Esophagus muscularis mucosa (tissue), 4 donors: Measurements from ENCODE around the gene FHL1. TPM values are rescaled to one million over a fixed set of nuclear protein-coding genes. Genes with fewer than 3 reads are reported as not detected.

ENCODE experiments used
- DNase-seq: peaks from one replicate; pipeline ENCODE4 v3.0.0-alpha.2; 2017; ENCODE audit errors: extremely low spot score
- H3K27ac ChIP-seq, 4 donors: fragments of 200-600 bp; sonication (generic); replicated peaks in 1 of 4; 1 replicate in 3 of 4; 2 replicates in 1 of 4; pipeline ENCODE4 v1.5.1; 2016 to 2019; ENCODE audit warnings: mild to moderate bottlenecking in 1 of 4
- H3K27me3 ChIP-seq, 4 donors: fragments of 200-600 bp; sonication (generic); one replicate each; pipeline versions ENCODE4 v1.5.1 to v1.6.0; 2016 to 2019
- H3K36me3 ChIP-seq, 4 donors: fragments of 200-600 bp; sonication (generic); one replicate each; pipeline ENCODE4 v1.5.1; 2016 to 2019
- H3K4me1 ChIP-seq, 4 donors: fragments of 200-600 bp; sonication (generic); one replicate each; pipeline ENCODE4 v1.5.1; 2016 to 2019
- H3K4me3 ChIP-seq, 4 donors: fragments of 200-600 bp; sonication (generic); 1 replicate in 2 of 4; 2 replicates in 2 of 4; pipeline ENCODE4 v1.5.1; 2016 to 2019; ENCODE audit warnings: mild to moderate bottlenecking in 4 of 4, moderate library complexity in 1 of 4
- H3K9me3 ChIP-seq, 4 donors: fragments of 200-600 bp; sonication (generic); 1 replicate in 3 of 4; 2 replicates in 1 of 4; pipeline ENCODE4 v1.5.1; 2016 to 2019
- EP300 ChIP-seq: sonication (generic); formaldehyde crosslinking; IDR thresholded peaks from one replicate; pipeline ENCODE4 v1.6.1; 2017; ENCODE audit warnings: antibody characterized with exemption
- POLR2A ChIP-seq: fragments of 450-650 bp; IDR thresholded peaks from one replicate; pipeline ENCODE4 v1.6.1; 2017; ENCODE audit warnings: antibody characterized with exemption, moderate library complexity, mild to moderate bottlenecking, low read depth
- POLR2AphosphoS5 ChIP-seq, 2 donors: sonication (generic); formaldehyde crosslinking; IDR thresholded peaks; one replicate each; pipeline ENCODE4 v1.6.1; 2017; ENCODE audit warnings: antibody characterized with exemption in 2 of 2
- WGBS: methylation state at CpG from one replicate; pipeline ENCODE4 v1.1.5; 2018; 5-methylcytosine and 5-hydroxymethylcytosine counted together
- intact Hi-C: fragments of 100-400 bp; cut with DNase I; formaldehyde crosslinking; loops from one replicate; pipeline ENCODE4 v1.15.1; 2023
- total RNA-seq, 4 donors: library from RNA; depleted of rRNA; stranded (reverse); fragments of >200 nt; gene quantifications; one replicate each; pipeline versions ENCODE4 v1.1.0 to v1.2.1, GENCODE V29; 2016
- TF ChIP-seq, protein P1 (sequence below), 3 experiments: fragments of 200-600 bp in 2 of 3; fragments of 450-650 bp in 1 of 3; sonication (generic) in 2 of 3; IDR thresholded peaks; one replicate each; pipeline ENCODE4 v1.5.1; 2017 to 2019; ENCODE audit warnings: antibody characterized with exemption in 3 of 3, mild to moderate bottlenecking in 2 of 3, moderate library complexity in 1 of 3

Gene FHL1
- total RNA-seq, 4 donors from 2014 or later, result 2,189 to 3,092 (median 2,823) TPM

DNA sequence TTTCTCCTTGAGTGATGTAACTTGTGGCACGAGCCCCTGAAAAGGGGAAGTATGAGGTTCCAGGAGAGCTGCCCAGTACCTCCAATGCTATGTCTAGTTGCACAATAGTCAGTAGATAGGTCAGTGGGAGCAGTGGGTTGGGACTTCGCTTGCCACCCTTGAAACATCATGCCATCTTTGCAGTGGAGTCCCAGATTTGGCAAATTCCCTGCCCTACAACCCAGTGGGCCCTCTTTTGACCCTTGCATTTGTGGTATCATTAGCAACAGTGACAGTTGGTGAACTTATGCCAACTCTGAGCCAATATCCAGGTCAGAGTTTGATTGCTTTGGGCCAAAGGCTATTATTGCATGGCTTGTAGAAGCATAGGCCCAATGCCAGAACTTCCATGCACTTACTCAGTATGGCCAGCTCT lies 12.3 kb downstream of the FHL1 start:
- Histone ChIP-seq H3K27ac (peak overlapping the region; percentile 94 to 99 (median 98)), H3K27me3 (no peaks in the 10 kb centered on the region), H3K4me3 (no peak overlapping the region), H3K9me3 (no peaks in the 10 kb centered on the region), H3K36me3 (no peaks in the 10 kb centered on the region), H3K4me1 (peaks cover 27 to 92% (median 60%) of the 10 kb centered on the region in 4 donors)
- intact Hi-C loops, result loop anchor here (5.0 kb wide), 1 partner anchor 127 kb away; no protein-coding TSS in a partner anchor
- no peak for DNase-seq
- WGBS, result 57% methylated on average over 2 of the region's 2 CpGs
- TF ChIP-seq POLR2AphosphoS5 (IDR thresholded peaks at IDR 0.05), result peak in 1 of 2 donors; percentile 25
- TF ChIP-seq, protein P1, sequence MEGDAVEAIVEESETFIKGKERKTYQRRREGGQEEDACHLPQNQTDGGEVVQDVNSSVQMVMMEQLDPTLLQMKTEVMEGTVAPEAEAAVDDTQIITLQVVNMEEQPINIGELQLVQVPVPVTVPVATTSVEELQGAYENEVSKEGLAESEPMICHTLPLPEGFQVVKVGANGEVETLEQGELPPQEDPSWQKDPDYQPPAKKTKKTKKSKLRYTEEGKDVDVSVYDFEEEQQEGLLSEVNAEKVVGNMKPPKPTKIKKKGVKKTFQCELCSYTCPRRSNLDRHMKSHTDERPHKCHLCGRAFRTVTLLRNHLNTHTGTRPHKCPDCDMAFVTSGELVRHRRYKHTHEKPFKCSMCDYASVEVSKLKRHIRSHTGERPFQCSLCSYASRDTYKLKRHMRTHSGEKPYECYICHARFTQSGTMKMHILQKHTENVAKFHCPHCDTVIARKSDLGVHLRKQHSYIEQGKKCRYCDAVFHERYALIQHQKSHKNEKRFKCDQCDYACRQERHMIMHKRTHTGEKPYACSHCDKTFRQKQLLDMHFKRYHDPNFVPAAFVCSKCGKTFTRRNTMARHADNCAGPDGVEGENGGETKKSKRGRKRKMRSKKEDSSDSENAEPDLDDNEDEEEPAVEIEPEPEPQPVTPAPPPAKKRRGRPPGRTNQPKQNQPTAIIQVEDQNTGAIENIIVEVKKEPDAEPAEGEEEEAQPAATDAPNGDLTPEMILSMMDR (IDR thresholded peaks at IDR 0.05), result no peak

DNA sequence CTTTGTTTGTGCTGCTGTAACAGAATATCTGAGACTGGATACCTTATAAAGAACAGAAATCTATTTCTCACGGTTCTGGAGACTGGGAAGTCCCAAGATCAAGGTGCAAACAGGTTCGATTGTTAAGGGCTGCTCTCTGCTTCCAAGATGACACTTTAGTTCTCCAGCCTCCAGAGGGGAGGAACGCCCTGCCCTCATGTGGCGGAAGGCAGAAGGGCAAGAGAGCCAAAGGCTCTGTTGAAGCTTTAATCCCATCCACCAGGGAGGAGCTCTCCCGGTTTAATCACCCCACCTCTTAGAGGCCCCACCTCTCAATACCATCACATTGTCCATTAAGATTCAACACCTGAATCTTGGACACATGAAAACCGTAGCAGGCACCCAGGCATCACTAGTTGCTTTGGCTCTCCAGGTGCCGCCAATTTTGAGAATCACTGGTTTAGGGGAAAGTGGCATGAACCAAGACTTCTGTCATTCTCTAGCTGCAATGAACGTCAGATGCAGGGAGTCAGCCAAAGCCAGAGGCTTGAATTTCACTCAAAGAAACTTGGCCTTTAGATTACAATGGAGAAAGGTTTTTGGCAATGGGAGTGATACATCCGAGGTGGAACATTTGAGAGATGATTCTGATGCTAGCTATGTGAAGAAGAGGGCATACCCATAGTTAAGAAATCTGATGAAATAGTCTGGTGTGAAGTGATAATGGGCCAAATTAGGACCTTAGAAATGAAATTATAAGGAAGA lies 15.7 kb downstream of the FHL1 start:
- Histone ChIP-seq H3K27me3 (no peaks in the 10 kb centered on the region), H3K9me3 (no peaks in the 10 kb centered on the region), H3K4me1 (peaks cover 35 to 100% (median 67%) of the 10 kb centered on the region in 4 donors), H3K4me3 (no peak overlapping the region), H3K36me3 (no peaks in the 10 kb centered on the region), H3K27ac (peak overlapping the region; percentile 94 to 99 (median 98))
- intact Hi-C loops, result loop anchor here (5.0 kb wide), 1 partner anchor 131 kb away; no protein-coding TSS in a partner anchor
- TF ChIP-seq EP300 (no peak), POLR2A (no peak), POLR2AphosphoS5 (IDR thresholded peaks at IDR 0.05) (peak; percentile 47 to 48)
- TF ChIP-seq, protein P1 (IDR thresholded peaks at IDR 0.05), result peak; percentile 66 to 71 (median 67)
- WGBS, result 24% methylated on average over 9 of the region's 9 CpGs
- DNase-seq, result no peak

DNA sequence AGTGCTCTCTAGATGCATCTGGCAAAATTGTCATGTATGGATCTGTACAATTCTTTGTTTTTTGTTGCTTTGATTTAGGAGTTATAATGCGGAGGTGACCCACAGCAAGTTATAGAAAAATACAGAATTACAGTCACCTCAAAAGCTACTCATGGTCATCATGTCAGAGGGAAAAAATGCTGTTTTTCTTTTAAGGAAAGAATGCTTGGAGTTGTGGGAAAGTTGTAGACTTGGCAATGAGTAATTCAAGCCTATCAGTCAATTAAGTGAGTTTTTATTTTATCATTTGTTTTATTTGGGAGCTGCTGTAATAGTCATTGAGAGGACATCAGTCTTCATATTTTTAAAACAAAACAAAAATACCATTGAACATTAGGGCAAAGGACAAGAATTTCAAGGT lies 16.4 kb downstream of the FHL1 start:
- no peaks in the 10 kb centered on the region for H3K27me3 ChIP-seq
- 73% methylated on average over 1 of the region's 1 CpG for WGBS
- H3K27ac ChIP-seq, result peak overlapping the region; percentile 94 to 99 (median 98)
- no peak for TF ChIP-seq POLR2AphosphoS5 (IDR thresholded peaks at IDR 0.05)
- no peak for TF ChIP-seq EP300
- TF ChIP-seq, protein P1 (IDR thresholded peaks at IDR 0.05), result no peak
- no peak for TF ChIP-seq POLR2A
- DNase-seq, result no peak
- no peaks in the 10 kb centered on the region for H3K9me3 ChIP-seq
- no peak overlapping the region for H3K4me3 ChIP-seq
- intact Hi-C loops, result loop anchor here (5.0 kb wide), 1 partner anchor 131 kb away; no protein-coding TSS in a partner anchor
- peaks cover 35 to 100% (median 69%) of the 10 kb centered on the region in 4 donors for H3K4me1 ChIP-seq
- no peaks in the 10 kb centered on the region for H3K36me3 ChIP-seq

DNA sequence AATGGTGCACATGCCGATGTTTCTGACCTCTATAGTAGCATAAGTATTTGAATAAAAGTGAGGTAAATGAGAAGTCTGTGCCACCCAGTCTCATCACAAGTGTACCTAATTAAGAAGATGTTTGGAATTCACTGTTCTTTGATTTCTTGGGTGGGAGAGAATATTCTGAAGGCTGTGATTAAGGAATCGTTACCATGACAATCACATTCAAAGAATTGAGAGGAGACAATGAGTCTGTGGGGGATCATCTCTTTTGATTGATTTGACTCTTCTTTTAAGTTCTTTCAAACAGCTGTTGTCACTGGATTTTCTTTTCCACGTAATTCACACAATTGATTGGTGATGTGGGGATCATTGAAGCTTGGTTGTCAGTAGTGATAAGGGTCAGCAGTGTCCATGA lies 18.1 kb downstream of the FHL1 start:
- H3K4me3 ChIP-seq, result peak overlapping the region in 1 of 4 donors; percentile 40
- intact Hi-C loops, result no loop called here
- H3K4me1 ChIP-seq, result peaks cover 35 to 97% (median 73%) of the 10 kb centered on the region in 4 donors
- DNase-seq, result no peak
- H3K36me3 ChIP-seq, result no peaks in the 10 kb centered on the region
- 54% methylated on average over 3 of the region's 3 CpGs for WGBS
- TF ChIP-seq POLR2AphosphoS5 (IDR thresholded peaks at IDR 0.05) (no peak), EP300 (no peak), POLR2A (no peak)
- TF ChIP-seq, protein P1 (IDR thresholded peaks at IDR 0.05), result no peak
- no peaks in the 10 kb centered on the region for H3K9me3 ChIP-seq
- H3K27ac ChIP-seq, result peak overlapping the region; percentile 94 to 99 (median 98)
- no peaks in the 10 kb centered on the region for H3K27me3 ChIP-seq
